ENCODE measurements around the gene DBF4.
A peak's percentile ranks its signal among the peaks of the same experiment; 100 is the strongest.
"Not testable (repeated sequence)": the region's sequence is repeated elsewhere in the genome, so short reads cannot be mapped to it uniquely, and the experiment has no call there.

DBF4 gene

DNA sequence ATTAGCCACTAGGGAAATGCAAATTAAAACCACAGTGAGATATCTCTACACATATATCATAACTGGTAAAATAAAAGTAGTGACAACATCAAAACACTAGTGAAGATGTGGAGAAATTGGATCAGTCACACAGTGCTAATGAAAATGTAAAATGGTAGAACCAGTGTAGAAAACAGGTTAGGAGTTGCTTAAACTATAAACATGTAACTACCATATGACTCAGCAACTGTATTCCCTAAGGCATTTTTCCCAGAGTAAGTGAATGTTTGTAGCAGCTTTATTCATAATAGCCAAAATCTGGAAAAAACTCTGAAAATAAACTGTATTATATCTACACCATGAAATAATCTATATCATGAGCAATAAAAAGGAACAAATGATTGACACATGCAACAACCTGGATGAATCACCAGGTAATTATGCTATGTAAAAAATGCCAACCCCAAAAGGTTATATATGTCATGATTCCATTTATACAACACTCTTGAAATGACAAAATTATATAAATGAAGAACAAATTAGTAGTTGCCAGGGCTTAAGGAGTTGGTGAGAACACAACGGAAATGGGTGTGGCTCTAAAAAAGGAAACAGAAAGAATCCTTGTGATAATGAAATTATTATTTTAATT is 22.9 kb upstream of the DBF4 start:
- TF ChIP-seq, protein P1, sequence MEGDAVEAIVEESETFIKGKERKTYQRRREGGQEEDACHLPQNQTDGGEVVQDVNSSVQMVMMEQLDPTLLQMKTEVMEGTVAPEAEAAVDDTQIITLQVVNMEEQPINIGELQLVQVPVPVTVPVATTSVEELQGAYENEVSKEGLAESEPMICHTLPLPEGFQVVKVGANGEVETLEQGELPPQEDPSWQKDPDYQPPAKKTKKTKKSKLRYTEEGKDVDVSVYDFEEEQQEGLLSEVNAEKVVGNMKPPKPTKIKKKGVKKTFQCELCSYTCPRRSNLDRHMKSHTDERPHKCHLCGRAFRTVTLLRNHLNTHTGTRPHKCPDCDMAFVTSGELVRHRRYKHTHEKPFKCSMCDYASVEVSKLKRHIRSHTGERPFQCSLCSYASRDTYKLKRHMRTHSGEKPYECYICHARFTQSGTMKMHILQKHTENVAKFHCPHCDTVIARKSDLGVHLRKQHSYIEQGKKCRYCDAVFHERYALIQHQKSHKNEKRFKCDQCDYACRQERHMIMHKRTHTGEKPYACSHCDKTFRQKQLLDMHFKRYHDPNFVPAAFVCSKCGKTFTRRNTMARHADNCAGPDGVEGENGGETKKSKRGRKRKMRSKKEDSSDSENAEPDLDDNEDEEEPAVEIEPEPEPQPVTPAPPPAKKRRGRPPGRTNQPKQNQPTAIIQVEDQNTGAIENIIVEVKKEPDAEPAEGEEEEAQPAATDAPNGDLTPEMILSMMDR (IDR thresholded peaks at IDR 0.05; ENCODE audit: insufficient read depth, low read depth, low read length, missing control alignments): no peak
- DNase-seq (ENCODE audit: low read depth): no peak
- H3K4me3 ChIP-seq (ENCODE audit: low read depth, low read length): no peak overlapping the region

DNA sequence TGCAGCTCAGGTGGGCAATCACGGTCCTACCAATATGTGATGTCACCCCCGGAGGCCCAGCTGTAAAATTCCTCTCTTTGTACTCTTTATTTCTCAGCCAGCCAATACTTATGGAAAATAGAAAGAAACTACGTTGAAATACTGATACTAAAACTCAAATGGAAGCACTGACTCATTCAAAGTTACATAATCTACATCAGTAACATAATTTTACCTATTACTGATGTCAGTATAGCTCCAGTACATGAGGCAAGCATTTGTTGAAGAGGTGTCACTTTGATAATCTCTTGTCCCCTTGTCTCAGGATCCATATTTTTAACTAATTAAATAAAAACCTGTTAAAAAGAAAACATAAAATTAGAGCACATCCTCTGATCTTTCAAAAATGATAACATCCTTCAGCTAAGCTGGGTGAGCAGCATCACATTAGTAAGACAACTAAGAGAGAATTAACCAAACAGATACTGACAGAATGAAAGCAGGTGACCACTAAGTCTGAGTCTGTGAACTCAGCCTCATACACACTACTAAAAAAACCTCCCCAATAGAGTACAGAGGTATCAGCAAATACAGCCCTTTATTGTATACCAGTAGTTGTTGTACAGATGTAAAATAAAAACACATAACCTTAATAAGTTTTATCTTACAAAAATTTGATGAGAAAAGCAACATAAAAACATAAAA is 17.7 kb upstream of the DBF4 start:
- TF ChIP-seq, protein P1 (IDR thresholded peaks at IDR 0.05; ENCODE audit: insufficient read depth, low read depth, low read length, missing control alignments): no peak
- DNase-seq (ENCODE audit: low read depth): no peak

DNA sequence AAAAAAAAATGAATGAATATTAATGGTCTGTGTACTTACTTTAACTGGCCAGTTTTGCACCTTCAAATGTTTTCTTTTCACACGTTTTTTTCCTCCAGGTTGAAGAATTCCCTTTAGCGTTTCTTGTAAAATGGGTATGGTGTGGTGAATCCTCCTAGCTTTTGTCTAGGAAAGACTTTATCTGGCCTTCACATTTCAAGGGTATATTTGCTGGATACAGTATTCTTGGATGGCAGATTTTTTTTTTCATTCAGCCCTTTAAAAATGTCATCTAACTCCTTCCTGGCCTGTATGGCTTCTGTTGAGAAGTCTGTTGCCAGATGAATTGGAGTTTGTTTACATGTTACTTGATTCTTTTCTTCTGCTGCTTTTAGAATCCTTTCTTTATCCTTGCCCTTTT is 10.2 kb upstream of the DBF4 start:
- H3K4me3 ChIP-seq (ENCODE audit: low read depth, low read length): no peak overlapping the region
- TF ChIP-seq, protein P1 (IDR thresholded peaks at IDR 0.05; ENCODE audit: insufficient read depth, low read depth, low read length, missing control alignments): no peak

More for the DNA sequence above, 17.7 kb upstream of the DBF4 start:
- no peak overlapping the region for H3K4me3 ChIP-seq (ENCODE audit: low read depth, low read length)

DNA sequence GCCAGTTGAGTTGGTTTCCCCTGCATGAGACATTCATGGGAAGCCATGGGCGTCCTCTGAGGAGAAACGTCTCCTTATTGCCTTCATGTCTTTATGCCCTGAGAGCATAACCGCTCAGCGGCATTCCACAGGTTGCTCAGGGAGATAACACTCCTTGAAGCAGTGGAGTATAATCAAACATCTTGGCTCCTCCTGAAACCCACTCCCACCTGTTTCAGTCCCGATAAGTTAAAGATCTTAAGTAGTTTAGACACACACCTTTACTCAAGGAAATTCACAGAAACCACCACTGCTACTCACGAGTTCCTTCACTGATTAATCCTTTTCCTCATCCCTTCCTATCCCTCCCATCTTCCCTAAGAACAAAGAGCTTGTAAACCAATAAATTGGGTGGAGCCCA is 9.8 kb upstream of the DBF4 start:
- H3K4me3 ChIP-seq (ENCODE audit: low read depth, low read length); DNase-seq (ENCODE audit: low read depth): not testable (repeated sequence)

More for the DNA sequence above, 10.2 kb upstream of the DBF4 start:
- DNase-seq (ENCODE audit: low read depth): no peak

DNA sequence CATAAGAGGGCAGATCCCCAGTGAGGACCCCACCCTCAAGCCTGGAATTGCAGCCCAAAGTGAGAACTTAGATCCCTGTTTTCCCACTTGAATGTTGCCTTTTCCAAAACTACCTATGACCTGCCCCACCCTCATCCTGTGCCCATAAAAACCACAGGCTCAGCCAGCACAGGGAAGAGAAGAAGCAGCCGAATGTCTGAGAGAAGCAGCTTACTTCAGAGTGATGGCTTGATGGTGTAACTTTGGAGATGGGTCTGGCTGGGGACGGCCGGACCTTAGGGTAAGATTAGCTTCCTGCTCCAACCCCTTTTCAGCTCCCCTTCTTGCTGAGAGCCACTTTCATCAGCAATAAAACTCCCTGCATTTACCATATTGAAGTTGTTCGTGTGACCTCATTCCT is 5.8 kb upstream of the DBF4 start:
- TF ChIP-seq, protein P1 (IDR thresholded peaks at IDR 0.05; ENCODE audit: insufficient read depth, low read depth, low read length, missing control alignments): no peak
- no peak for DNase-seq (ENCODE audit: low read depth)

DNA sequence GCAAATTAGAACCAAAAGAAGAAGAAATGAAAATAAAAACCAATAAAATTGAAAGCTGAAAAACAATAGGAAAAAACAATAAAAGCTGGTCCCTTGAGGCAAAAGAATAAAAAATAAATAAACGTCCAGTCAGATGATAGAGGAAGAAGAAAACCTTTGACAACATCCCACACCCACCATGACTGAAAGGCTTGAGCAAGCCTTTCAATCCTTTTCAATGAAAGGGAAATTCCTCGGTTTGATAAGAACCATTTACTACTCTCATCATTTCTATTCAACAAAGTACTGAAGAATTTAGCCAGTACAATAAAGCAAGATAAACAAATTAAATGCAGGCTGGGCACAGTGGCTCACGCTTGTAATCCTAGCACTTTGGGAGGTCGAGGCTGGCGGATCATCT is 3.9 kb upstream of the DBF4 start:
- DNase-seq (ENCODE audit: low read depth): no peak
- TF ChIP-seq, protein P1 (IDR thresholded peaks at IDR 0.05; ENCODE audit: insufficient read depth, low read depth, low read length, missing control alignments): no peak
- no peak overlapping the region for H3K4me3 ChIP-seq (ENCODE audit: low read depth, low read length)

More for the DNA sequence above, 5.8 kb upstream of the DBF4 start:
- no peak overlapping the region for H3K4me3 ChIP-seq (ENCODE audit: low read depth, low read length)

DNA sequence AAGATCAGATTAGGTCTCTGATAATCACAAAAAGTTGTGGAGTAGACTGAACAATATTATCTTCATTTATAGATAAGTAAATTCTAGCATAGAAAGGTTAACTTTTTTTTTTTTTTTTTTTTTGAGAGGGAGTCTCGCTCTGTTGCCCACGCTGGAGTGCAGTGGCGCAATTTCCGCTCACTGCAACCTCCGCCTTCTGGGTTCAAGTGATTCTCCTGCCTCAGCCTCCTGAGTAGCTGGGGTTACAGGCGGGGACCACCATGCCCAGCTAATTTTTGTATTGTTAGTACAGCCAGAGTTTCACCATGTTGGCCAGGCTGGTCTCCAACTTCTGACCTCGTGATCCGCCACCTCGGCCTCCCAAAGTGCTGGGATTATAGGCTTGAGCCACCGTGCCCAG is 3.0 kb upstream of the DBF4 start:
- DNase-seq (ENCODE audit: low read depth): not testable (repeated sequence)
- H3K4me3 ChIP-seq (ENCODE audit: low read depth, low read length): peak overlapping the region; percentile 59

DNA sequence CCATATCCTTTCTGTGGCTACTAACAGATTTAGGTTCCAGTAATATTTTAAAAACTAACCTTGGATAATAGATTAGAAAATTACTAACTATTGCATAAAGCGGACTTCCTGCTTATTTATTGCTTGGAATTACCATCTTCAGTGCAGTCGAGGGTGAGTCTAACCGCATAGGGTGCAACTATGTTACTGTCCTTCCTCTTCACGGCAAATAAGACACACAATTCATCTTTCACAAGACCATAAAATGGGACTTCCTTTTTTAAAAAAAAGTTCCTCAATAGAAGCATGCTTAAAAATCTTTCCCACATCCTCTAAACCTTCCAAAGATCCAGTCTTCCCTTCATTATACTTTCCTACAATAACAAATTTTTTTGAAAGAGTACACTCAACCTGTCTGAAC is 2.2 kb upstream of the DBF4 start:
- H3K4me3 ChIP-seq (ENCODE audit: low read depth, low read length): peak overlapping the region; percentile 59
- DNase-seq (ENCODE audit: low read depth): peak; percentile 45
- TF ChIP-seq, protein P1 (IDR thresholded peaks at IDR 0.05; ENCODE audit: insufficient read depth, low read depth, low read length, missing control alignments): no peak
